ENCODE measurements around the gene CLEC17A.
"Not testable (repeated sequence)": the region's sequence is repeated elsewhere in the genome, so short reads cannot be mapped to it uniquely, and the experiment has no call there.

CLEC17A gene

DNA sequence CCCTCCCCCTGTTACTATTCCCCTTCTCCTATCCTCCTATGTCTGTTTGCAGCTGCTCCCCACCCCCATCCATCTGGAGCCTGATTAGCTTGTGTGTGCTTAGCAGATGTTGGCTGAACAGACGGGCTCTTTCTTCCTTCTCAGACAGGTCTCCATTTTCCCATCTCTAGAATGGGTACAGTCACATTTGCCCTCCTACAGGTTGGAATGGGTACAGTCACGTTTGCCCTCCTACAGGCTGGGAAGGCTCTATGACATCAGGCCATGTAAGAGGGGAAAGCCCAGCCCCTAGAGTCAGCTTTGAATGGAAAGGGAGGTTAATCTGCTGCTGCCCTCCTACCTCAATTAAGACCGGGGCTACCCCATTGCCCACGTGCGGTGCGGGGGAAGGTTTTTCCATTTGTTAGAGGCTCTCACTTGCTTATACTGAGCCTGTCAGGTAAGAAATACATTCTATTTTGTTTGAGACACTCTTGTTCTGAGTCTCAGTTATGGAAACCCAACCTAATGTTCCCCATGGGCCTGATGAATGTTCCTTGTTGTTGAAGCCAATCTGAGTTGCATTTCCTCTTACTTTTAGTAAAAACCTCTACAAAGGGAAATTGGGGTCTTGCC, 2.2 kb upstream of the CLEC17A start:
- no peak for DNase-seq (ENCODE audit: low read depth)

DNA sequence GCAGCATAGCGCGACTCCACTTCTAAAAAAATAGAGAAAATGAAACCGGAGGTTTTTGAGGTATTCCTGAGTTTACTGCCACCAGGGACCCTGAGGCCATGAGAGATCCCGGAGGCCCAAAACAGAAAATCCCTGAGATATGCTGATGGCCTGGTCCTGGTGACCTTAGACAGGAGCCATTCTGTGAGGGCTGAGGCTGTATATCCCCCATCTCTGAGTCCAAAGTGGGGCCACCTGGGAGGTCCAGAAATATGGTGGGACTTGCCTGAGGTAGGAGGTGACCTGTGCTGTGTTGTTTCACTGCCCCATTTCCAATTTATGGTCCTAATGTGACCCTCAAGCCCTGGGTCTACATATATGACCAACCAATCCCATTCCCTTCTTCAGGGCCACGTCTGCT, 1.5 kb downstream of the CLEC17A start:
- DNase-seq (ENCODE audit: low read depth) = not testable (repeated sequence)

DNA sequence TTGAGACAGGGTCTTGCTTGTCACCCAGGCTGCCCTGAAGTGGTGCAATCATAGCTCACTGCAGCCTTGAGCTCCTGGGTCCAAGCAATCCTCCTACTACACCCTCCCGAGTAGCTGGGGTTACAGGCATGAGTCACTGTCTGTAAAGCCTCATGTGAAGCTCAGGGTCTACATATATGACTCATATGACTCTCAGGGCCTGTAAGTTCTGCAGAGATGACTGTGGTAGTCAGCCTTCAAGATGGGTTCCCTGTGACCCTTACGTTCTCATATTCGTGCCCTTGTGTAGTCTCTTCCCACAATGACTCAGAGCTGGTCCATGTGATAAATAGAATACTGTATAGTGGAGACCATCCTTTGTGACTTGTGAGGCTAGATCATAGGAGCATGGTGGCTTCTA, 2.3 kb downstream of the CLEC17A start:
- DNase-seq (ENCODE audit: low read depth) = not testable (repeated sequence)

DNA sequence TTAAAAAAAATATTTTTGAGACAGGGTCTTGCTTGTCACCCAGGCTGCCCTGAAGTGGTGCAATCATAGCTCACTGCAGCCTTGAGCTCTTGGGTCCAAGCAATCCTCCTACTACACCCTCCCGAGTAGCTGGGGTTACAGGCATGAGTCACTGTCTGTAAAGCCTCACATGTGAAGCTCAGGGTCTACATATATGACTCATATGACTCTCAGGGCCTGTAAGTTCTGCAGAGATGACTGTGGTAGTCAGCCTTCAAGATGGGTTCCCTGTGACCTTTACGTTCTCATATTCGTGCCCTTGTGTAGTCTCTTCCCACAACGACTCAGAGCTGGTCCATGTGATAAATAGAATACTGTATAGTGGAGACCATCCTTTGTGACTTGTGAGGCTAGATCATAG, 6.5 kb downstream of the CLEC17A start:
- not testable (repeated sequence) for DNase-seq (ENCODE audit: low read depth)

DNA sequence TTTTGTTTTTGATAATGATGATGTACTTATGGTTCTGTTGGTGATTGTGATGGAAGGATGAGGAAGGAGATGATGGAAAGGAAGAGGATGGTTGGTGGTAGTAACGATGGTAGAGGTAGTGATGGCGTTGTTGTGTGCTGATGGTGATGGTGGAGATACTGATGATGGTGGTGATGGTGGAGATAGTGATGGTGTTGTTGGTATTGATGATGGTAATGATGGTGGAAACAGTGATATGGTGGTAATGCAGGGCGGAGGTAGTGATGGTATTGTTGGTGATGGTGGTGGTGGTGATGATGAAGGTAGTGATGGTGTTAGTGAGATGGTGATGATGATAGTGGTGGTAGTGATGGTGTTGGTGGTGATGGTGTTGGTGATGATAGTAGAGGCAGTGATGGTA, 12.7 kb downstream of the CLEC17A start:
- DNase-seq (ENCODE audit: low read depth) = no peak

DNA sequence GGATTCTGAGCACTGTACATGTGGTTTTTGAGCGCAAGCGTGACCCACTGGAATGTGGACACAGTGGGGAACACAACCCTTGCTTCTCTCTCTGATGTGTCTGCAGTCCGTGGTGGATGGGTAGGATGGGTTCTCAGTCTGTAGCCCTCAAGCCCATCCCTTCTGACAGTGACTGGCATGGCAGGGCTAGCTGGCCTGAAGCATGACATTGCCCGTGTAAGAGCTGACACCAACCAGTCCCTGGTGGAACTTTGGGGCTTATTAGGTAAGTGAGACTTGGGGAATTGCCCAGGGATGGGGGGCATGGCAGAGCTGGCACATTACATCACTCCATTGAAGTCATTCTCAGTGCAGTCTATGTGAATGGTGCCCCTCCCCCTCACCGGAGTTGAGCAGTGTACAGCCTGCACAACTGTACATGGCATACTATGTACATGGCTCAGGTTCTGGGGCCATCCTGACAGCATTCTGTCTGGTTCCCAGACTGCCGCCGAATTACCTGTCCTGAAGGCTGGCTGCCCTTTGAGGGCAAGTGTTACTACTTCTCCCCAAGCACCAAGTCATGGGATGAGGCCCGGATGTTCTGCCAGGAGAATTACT, 16.8 kb downstream of the CLEC17A start:
- DNase-seq (ENCODE audit: low read depth) = no peak

DNA sequence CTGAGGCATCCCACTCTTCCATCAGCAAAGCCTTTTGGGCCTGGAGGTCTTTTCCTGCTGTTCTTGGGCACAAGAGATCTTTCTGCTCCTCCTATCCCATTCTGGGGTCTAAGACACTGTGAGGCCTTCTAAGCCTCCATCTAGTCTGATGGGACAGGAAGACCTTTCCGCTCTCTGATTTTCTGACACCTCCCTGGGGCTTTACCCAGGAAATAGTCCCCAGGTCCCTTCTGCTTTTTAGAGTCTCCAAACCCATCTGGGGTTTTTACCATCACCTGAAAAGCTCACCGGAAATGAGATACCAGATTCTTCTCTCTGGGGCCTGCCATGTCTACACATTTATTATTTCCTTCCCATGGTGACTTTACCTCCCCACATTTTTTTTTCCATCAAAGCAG, 21.1 kb downstream of the CLEC17A start:
- no peak for DNase-seq (ENCODE audit: low read depth)

DNA sequence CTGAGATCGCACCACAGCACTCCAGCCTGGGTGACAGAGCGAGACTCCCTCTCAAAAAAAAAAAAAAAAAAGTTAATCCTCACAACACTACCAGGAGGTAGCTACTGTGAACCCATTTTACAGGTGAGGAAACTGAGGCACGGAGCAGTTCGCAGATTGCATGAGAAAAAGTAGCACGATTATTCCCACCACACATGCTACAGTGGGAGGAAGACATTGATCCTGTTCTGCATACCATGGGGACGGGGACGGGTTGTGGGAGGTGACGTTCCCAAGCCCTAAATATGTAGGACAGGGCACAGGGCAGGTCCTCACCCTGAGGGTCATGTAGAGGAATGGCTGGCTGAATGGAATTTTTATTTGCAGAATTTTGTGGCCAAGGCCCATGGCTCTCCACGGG, 23.7 kb downstream of the CLEC17A start:
- DNase-seq (ENCODE audit: low read depth) = no peak

DNA sequence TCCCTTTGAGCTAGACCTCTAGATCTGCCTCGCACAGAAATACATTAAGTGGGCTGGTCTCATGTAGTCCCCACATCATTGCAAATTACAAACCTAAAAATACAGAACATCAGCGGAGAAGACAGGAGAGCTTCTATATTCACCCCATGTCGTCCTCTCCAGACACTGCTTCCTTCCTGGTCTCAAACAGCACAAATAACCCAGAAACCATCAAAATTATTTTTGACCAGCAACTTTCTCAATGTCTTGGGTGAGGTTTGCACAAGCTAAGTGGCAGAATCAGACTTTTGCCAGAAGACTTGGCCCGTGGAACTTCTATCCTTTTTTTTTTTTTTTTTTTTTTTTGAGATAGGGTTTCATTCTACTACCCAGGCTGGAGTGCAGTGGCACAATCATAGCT, 28.2 kb downstream of the CLEC17A start:
- no peak for DNase-seq (ENCODE audit: low read depth)

DNA sequence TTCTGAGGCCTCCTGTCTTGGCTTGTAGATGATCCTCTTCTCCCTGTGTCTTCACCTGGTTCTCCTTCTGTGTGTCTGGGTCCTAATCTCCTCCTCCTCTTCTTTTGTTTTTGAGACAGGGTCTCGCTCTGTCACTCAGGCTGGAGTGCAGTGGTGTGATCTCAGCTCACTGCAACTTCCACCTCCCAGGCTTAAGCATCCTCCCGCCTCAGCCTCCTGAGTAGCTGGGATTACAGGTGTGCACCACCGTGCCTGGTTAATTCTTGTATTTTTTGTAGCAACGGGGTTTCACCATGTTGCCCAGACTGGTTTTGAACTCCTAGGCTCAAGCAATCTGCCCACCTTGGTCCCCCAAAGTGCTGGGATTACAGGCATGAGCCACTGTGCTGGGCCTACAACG, 29.4 kb downstream of the CLEC17A start:
- not testable (repeated sequence) for DNase-seq (ENCODE audit: low read depth)

DNA sequence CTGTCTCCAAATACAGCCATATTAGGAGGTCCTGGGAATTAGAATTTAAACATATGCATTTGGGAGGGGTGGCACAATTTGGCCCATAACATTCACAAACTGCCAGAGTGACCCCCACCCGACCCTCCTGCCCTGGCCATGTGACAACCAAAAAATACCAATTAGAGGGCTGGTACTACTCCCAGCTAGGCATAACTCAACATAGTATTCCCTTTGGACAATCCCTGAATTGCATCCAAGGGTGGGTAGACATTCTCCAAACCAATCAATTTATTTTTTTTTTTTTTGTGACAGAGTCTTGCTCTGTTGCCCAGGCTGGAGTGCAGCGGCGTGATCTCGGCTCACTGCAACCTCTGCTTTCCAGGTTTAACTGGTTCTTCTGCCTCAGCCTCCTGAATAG, 29.8 kb downstream of the CLEC17A start:
- DNase-seq (ENCODE audit: low read depth) = no peak

DNA sequence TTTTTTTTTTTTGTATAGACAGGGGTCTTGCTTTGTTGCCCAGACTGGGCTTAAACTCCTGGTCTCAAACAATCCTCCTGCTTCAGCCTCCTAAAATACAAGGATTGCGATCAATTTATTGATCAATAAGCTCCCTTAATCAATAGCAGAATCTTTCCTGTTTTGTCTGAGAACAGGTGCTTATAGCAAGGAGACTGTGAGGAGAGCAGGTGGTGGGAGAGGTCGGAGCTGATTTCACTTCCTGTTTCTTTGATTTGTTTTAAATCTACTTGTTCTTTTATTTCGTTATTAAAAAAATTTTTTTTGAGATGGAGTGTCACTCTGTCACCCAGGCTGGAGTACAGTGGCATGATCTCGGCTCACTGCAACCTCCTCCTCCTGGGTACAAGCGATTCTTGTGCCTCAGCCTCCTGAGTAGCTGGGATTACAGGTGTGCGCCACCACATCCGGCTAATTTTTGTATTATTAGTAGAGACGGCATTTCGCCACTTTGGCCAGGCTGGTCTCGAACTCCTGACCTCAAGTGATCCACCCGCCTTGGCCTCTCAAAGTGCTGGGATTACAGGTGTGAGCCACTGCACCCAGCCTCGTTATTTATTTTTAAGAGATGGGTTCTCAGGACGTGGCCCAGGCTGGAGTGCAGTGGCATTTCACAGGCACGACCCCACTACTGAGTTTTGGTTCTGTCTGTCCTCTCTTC, 30.7 kb downstream of the CLEC17A start:
- DNase-seq (ENCODE audit: low read depth) = not testable (repeated sequence)

DNA sequence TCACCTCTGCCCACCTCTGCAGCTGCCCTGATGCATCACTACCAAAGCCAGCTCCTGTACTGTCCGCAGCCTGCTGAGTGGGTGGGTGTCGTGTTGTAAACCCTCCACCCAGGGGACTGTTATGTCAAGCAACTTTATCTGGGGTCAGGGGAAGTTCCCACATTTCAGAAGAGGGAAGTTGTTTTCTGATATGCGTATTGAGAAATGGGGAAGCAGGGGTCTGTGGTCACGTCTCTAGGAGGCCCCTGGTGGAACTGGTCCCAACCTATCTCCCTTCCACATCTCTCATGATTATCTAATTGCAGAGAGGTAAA, 31.2 kb downstream of the CLEC17A start:
- DNase-seq (ENCODE audit: low read depth) = no peak

DNA sequence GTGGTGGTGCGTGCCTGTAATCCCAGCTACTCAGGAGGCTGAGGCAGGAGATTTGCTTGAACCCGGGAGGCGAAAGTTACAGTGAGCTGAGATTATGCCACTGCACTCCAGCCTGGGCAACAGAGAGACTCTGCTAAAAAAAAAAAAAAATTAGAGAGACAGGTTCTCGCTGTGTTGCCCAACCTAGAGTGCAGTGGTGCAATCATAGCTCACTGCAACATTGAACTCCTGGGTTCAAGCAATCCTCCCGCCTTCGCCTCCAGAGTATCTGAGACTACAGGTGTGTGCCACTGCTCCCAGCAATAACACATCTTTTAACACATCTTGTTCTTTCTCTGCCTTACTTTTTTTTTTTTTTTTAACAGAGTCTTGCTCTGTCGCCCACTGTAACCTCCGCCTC, 32.7 kb downstream of the CLEC17A start:
- no peak for DNase-seq (ENCODE audit: low read depth)

DNA sequence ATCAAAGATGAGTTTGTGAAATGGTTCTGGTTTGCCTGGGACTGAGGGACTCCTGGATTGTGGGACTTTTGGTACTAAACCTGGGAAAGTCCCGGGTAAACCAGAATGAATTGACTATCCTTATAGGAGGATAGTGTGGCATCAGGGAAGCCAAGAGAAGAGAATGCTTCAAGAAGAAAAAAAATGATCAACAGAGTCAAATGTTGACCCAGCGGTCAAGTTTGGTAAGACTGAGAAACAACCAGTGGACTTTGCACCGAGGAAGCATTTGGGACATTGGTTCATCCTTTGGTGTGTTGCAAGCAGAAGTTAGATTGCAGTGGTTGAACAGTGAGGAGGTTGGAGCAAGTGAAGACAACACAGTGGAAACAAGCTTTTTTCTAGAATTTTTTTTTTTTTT, 33.5 kb downstream of the CLEC17A start:
- DNase-seq (ENCODE audit: low read depth) = no peak

DNA sequence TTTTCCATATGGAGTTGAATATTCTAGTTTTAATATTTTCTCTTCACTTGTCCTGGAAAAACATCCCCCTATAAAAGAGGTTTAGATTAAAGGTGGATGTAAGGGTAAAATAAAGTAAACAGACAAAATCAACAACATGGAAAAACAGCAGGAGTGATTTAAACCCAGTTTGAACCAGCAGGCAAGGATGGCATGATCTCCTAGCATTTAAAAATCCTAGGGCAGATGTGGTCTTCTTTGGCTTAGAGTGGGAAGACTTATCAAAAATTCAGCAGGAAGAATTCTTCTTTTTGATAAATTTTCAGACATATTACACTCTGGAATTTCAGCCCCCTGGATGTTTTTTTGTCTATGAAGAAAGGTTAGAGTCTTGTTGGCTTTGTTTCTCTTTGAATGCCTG, 36.5 kb downstream of the CLEC17A start:
- DNase-seq (ENCODE audit: low read depth) = no peak

DNA sequence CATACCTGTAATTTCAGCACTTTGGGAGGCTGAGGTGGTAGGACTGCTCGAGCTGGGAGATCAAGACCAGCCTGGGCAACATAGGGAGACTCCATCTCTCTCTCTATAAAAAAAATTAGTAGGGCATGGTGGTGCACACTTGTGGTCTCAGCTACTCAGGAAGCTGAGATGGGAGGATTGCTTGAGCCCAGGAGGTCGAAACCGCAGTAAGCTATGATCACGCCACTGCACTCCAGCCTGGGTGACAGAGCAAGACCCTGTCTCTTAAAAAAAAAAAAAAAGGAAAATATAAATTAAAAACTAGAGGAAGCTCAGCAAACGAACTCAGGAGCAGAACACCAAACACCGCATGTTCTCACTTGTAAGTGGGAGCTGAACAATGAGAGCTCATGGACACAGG, 41.6 kb downstream of the CLEC17A start:
- DNase-seq (ENCODE audit: low read depth) = not testable (repeated sequence)

DNA sequence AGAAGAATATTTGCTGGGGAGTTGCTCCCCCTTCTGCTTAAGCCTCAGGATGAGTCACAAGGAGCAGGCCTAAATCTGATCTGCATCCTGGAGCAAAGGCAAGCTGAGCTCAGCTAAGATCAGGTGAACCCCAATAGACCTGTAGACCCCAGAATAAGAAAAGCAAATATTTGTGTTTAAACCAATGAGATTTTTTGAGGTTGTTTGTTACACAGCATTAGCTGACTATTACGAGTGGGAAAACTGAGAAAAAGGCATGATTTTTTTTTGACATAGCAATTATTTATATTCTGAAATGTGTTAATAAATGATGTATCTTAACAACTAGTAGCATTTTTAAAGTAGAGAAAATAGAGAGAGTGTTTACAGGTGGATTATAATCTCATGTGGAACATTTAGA, 46.7 kb downstream of the CLEC17A start:
- DNase-seq (ENCODE audit: low read depth) = no peak

DNA sequence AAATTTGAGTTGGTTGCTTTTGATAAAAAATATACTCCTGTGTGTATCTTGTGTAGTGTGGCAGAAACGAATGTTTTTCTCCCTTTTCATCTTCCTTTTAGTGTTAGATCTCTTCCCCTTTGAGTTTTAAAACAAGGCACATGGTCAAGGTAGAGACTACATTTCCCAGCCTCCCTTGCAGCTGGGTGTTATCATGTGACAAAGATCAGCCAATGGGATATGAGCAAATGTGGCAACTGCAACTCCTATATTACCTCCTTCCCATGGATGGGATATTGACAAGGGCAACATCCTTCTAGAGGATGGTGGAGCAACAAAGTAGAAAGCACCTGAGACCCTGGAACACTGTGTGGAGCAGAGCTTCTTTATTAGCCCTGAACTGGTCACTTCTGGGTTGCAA, 49.4 kb downstream of the CLEC17A start:
- no peak for DNase-seq (ENCODE audit: low read depth)

DNA sequence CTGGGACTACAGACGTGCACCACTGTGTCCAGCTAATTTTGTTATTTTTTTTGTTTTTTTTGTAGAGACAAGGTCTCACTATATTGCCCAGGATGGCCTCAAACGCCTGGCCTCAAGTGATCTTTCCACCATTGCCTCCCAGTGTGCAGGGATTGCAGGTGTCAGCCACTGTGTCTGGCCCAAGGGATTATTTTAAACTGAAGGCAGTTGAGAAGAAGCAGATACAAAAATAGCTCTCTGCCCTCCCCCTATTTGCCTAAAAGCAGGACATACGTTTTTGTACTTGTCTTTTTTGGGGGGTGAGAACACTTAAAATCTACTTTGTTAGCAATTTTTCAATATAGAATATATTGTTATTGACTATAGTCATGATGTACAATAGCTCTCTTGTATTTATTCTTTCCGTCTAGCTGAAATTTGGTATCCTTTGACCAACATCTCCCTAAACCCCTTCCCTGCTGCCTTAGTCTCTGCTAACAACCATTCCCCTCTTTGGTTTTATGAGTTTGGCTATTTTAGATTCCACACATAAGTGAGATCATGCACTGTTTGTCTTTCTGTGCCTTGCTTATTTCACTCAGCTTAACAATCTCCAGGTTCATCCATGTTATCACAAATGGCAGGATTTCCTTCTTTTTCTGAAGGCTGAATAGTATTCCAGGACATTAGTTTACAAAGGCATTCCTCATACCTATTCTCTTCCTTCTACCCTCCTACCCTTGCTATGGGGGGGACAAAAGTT, 56.8 kb downstream of the CLEC17A start:
- DNase-seq (ENCODE audit: low read depth) = no peak

DNA sequence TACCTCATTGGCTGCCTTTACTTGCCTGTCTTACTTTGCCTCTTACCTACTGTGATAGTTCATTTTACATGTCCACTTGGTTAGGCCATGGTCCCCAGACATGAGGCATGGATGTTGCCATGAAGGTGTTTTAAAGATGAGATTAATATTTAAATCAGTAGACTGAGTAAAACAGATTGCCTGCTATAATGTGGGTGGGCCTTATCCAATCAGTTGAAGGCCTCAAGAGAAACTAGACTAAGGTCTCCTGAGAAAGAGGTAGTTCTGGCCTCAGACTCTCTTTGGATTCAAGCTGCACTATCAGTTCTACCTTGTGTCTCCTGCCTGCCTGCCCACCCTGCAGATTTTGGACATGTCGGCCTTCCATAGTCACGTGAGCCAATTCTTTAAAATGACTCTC, 65.6 kb downstream of the CLEC17A start:
- DNase-seq (ENCODE audit: low read depth) = no peak

DNA sequence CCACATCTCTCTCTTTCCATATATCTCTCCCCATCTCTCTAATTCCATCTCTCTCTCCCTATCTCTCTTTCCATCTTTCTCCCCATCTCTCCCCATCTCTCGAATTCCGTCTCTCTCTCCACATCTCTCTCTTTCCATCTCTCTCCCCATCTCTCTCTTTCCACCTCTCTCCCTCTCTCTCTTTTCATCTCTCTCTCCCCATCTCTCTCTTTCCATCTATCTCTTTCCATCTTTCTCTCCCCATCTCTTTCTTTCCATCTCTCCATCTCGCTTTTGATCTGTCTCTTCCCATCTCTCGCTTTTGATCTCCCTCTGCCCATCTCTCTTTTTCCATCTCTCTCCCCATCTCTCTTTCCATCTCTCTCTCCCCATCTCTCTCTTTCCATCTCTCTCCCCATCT, 66.1 kb downstream of the CLEC17A start:
- DNase-seq (ENCODE audit: low read depth) = no peak

DNA sequence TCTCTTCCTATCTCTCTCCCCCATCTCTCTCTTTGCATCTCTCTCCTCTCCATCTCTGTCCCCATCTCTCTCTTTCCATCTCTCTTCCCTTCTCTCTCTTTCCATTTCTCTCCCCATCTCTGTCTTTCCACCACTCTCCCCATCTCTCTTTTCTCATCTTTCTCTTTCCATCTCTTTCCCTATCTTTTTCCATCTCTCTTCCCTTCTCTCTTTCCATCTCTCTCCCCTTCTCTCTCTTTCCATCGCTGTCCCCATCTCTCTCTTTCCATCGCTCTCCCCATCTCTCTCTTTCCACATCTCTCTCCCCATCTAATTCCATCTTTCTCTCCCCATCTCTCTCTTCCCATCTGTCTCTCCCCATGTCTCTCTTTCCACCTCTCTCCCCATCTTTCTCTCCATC, 67.3 kb downstream of the CLEC17A start:
- no peak for DNase-seq (ENCODE audit: low read depth)

All from stimulated activated CD8-positive, alpha-beta memory T cell treated with anti-CD3 and anti-CD28 coated beads, Interleukin-12 subunit alpha, Interleukin-12 subunit beta, amount 100 ng/mL, for 4 hours (primary cell).